Fibroblast of skin of right quadriceps (primary cell): Measurements from ENCODE around the gene TCTN3.
"Not testable (repeated sequence)": the region's sequence is repeated elsewhere in the genome, so short reads cannot be mapped to it uniquely, and the experiment has no call there.

ENCODE experiments used
- DNase-seq: peaks from one replicate; pipeline ENCODE4 v3.0.0-alpha.2; 2013

TCTN3 gene

GRCh38 chr10:95693668-95694534, at the start of gene TCTN3:
TSS of gene TCTN3 (minus strand) at chr10:95693927. CDS start at chr10:95693899, 28 bp downstream.
- DNase-seq, result peak; percentile 100

DNA sequence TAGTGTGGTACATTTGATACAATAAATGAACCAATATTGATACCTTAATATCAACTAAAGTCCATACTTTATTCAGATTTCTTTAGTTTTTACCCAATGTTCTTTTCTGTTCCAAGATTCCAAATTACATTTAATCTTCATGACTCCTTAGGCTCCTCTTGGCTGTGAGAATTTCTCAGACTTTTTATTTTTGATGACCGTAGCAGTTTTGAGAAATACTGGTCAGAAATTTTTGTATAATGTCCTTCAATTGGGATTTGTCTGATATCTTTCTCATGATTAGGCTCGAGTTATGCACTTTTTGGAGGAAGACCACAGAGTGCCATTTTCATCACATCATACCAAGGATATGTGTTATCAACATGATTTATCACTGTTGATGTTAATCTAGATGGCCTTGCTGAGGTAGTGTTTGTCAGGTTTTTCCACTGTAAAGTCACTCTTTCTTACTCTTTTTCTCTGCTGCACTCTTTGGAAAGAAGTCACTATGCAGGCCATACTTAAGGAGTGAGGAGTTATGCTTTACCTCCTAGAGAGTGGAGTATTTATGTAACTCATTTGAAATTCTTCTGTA, 49.3 kb upstream of the TCTN3 start:
- no peak for DNase-seq

GRCh38 chr10:95742485-95742884, 48.8 kb upstream of the TCTN3 start:
- no peak for DNase-seq

GRCh38 chr10:95741807-95742467, 48.2 kb upstream of the TCTN3 start:
- DNase-seq, result no peak

DNA sequence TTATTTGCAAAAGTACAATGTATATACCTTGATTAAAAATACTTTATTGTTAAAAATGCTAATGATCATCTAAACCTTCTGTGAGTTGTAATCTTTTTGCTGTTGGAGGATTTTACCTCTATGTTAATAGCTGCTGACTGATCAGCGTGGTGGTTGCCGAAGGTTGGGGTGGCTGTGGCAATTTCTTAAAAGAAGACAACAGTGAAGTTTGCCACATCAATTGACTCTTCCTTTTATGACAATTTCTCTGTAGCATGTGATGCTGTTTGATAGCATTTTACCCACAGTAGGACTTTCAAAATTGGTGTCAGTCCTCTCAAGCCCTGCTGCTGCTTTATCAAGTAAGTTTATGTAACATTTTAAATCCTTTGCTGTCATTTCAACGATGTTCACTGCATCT, 45.3 kb upstream of the TCTN3 start:
- DNase-seq, result no peak

- DNase-seq, result not testable (repeated sequence)
Observed at GRCh38 chr10:95732907-95733306, 39.2 kb upstream of the TCTN3 start.

GRCh38 chr10:95730233-95730632, 36.5 kb upstream of the TCTN3 start:
- no peak for DNase-seq

DNA sequence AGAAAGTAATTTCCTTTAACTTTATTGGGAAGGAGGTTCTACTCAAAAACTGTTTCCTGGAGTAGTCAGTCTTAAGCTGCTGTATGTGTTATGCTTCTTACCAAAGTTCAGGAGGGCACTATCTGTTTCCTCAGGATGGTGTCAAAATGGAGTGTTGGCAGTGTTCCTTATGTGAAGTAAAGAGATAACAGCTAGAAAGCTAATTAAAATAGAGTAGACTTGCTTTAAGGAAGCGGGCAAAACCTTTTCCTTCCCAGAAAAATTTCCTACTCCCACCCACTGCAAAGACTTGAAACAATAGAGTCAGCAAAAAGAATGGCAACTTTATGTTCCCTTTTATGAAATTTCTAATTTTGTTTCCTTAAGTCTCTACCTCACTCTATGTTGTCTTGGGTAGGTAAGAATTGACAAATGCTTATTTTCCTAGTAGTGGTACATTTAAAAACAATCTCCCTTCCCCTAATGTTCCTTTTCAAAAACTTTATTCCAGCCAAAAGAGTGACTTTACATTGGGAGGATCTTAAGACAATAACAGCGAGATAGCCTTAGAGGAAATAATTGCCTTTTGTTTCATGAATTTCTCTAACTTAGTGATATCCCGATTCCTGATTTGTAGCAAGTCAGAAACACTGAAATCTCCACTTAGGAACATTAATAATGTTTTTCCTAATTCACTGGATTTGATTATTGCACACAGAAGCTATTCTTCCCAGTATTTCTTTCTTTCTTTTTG, 35.8 kb upstream of the TCTN3 start:
- no peak for DNase-seq

- no peak for DNase-seq
Observed at GRCh38 chr10:95728526-95728925, 34.8 kb upstream of the TCTN3 start.

- DNase-seq, result not testable (repeated sequence)
Observed at GRCh38 chr10:95722496-95722895, 28.8 kb upstream of the TCTN3 start.

GRCh38 chr10:95720745-95721144, 27.0 kb upstream of the TCTN3 start:
- not testable (repeated sequence) for DNase-seq

DNA sequence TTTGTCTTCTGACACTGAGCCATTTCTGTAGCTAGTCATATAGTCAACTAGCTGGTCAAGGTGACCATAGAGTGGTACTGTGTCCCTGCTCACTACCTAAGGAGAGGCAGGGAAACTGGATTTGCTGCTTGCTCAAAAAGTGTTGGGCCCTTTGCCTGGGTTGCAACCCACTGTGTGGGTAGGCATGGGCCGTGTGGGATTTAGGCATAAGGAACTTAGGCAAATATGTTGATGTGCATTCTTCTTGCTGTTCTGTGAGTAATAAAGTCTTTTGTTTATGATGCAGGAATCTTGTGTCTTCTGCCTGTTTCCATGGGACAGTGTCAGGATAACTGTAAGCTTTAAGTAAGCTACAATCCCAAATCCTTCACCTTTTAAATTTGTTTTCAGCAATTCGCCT, 23.1 kb upstream of the TCTN3 start:
- DNase-seq, result no peak

- DNase-seq, result no peak
Observed at GRCh38 chr10:95716466-95716865, 22.7 kb upstream of the TCTN3 start.

GRCh38 chr10:95711492-95711891, 17.8 kb upstream of the TCTN3 start:
- DNase-seq, result no peak

GRCh38 chr10:95706990-95707389, 13.3 kb upstream of the TCTN3 start:
- DNase-seq, result no peak

DNA sequence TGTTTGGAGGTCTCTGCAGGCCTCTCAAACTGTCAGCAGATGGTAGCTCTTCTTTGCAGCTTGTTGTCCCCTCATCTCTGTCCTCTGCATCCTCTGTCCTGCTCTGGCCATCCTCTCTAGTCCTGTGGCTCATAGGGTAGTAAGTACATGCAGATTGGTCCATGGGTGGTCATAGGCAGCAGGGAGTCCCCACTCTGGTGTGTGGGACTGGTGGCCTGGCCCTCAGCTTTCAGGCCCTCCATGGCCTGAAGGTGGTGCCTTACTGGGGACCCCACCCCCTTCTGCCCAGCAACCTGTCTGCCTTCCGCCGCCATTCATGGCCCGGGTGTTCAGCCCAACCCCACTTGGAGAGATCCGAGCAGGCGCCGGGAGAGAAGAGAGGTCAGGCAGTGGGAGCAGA, 12.8 kb upstream of the TCTN3 start:
- no peak for DNase-seq

DNA sequence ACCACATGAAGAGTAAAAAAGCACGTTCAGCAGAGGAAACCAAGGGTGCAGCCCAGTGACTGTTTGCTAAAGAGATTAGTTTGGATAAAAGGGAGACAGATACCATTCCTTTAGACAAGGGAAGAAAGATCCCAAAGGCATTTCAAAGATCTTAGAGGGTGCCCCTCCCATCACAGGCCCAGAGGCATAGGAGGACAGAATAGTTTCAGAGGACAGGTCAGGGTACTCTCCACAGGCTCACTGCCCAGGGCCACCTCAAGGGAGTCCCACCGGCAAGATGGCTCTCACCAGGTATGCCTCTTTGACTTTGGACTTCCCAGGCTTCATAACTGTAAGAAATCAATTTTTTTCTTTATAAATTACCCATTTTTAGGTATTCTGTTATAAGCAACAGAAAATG, 4.7 kb upstream of the TCTN3 start:
- no peak for DNase-seq

- DNase-seq, result no peak
Observed at GRCh38 chr10:95697429-95697828, 3.7 kb upstream of the TCTN3 start.

GRCh38 chr10:95694665-95695064, 938 bp upstream of the TCTN3 start:
- no peak for DNase-seq

GRCh38 chr10:95693071-95693667, 558 bp downstream of the TCTN3 start:
- DNase-seq, result peak; percentile 1

DNA sequence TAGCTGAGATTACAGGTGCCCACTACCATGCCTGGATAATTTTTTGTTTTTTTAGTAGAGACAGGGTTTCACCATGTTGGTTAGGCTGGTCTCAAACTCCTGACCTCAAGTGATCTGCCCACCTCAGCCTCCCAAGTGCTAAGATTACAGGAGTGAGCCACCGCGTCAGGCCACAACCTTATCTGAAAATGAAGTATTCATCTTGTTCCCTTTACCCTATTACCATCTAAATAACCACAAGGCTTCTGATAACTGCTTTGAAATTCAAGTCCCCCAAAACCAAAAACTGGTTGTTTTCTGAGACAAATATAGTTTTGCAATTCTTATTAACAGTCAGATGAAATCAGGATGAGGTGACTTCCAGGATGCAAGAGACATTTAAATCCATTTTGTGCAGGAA, 2.4 kb downstream of the TCTN3 start:
- no peak for DNase-seq

DNA sequence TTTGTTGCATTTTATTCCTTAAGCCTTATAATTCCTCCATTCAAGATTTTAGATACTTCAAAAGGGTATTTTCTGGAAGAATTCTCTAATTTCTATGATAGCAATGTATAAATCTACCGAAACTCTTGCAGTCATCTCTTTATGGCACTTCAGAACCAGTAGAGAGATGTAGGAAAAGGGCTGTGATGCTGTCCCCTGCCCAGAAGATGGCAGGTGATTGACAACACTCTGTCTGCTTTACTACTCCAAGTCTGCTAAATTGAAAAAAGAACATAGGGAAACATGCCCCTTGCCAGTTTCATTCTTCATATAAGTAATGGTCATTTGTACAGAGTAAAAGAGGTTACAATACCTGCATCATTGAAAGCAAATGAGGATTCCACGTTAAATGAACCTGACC, 5.1 kb downstream of the TCTN3 start:
- no peak for DNase-seq

- DNase-seq, result no peak
Observed at GRCh38 chr10:95683966-95684365, 9.8 kb downstream of the TCTN3 start.
